ENCODE measurements around the gene BFSP2.

DNA sequence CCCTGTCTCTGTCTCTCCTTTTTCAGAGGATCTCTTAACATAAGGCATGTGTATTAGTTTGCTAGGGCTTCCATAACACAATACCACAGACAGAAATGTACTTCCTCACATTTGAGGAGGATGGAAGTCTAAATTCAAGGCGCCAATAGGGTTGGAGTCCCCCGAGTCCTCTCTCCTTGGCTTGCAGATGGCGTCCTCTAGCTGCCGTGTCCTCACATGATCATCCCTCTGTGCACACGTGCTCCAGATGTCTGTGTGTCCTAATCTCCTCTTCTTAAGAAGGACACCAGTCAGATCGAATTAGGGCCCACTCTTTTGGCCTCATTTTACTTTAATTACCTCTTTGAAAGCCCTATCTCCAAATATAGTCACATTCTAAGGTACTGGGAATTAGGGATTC, 23.0 kb upstream of the BFSP2 start:
- TF ChIP-seq POLR2A (IDR thresholded peaks at IDR 0.05): no peak
- no peak for TF ChIP-seq CTCF (IDR thresholded peaks at IDR 0.05)
